Keratinocyte (primary cell): ENCODE data around the gene ALDH3A1.

Experiments used
- CTCF ChIP-seq, 3 experiments: IDR thresholded peaks in 1 of 3; conservative IDR thresholded peaks in 1 of 3; optimal IDR thresholded peaks in 1 of 3; 2 replicates in 2 of 3; 3 replicates in 1 of 3; pipeline versions ENCODE3 to v1.5.1; 2011; ENCODE audit warnings: low read length in 3 of 3, mild to moderate bottlenecking in 3 of 3, moderate library complexity in 2 of 3, control low read depth in 1 of 3, inconsistent platforms in 1 of 3; ENCODE audit not compliant: insufficient read depth in 2 of 3; ENCODE audit errors: extremely low read depth in 1 of 3
- EZH2 ChIP-seq: IDR thresholded peaks from one replicate; pipeline ENCODE4 v1.6.1; 2012; ENCODE audit warnings: inconsistent platforms, mild to moderate bottlenecking, low read length, moderate library complexity

- TF ChIP-seq EZH2 = no peak
- no peak for TF ChIP-seq CTCF (optimal IDR thresholded peaks at IDR 0.05 in 1 of 3, IDR thresholded peaks at IDR 0.05 in 1 of 3, conservative IDR thresholded peaks at IDR 0.05 in 1 of 3; ENCODE audit: extremely low read depth in 1 of 3, insufficient read depth in 2 of 3, low read length in 3 of 3)
These were observed 21.3 kb downstream of the ALDH3A1 start for GRCh38 chr17:19726631-19727376.
